H9 (cell line): ENCODE data around the gene PRKCA. TPM values are rescaled to one million over a fixed set of nuclear protein-coding genes. Genes with fewer than 3 reads are reported as not detected.

Experiments
- DNase-seq: peaks from one replicate; pipeline ENCODE4 v3.0.0-alpha.2; 2017
- H2AFZ ChIP-seq: one replicate; pipeline ENCODE4 v1.6.1; 2013; ENCODE audit warnings: mild to moderate bottlenecking, low read length, control low read depth, moderate library complexity
- H2AK5ac ChIP-seq: 2 replicates; pipeline ENCODE4 v1.6.1; 2013; ENCODE audit warnings: low read length, control low read depth, mixed read lengths; ENCODE audit not compliant: insufficient read length
- H2BK120ac ChIP-seq: one replicate; pipeline ENCODE4 v1.6.1; 2013; ENCODE audit warnings: low read depth, mild to moderate bottlenecking, low read length, control low read depth, inconsistent platforms; ENCODE audit not compliant: poor library complexity, severe bottlenecking
- H2BK12ac ChIP-seq: 2 replicates; pipeline ENCODE4 v1.6.1; 2013; ENCODE audit warnings: low read length, control low read depth, mixed read lengths, low read depth; ENCODE audit not compliant: insufficient read length
- H2BK15ac ChIP-seq: 2 replicates; pipeline ENCODE4 v1.6.1; 2013; ENCODE audit warnings: low read depth, low read length, control low read depth
- H2BK20ac ChIP-seq: one replicate; pipeline ENCODE4 v1.6.1; 2013; ENCODE audit warnings: low read depth, mild to moderate bottlenecking, low read length, control low read depth, inconsistent platforms; ENCODE audit not compliant: poor library complexity, severe bottlenecking
- H2BK5ac ChIP-seq: 2 replicates; pipeline ENCODE4 v1.6.1; 2013; ENCODE audit warnings: low read length, control low read depth, mixed read lengths; ENCODE audit not compliant: insufficient read length
- H3K14ac ChIP-seq: 2 replicates; pipeline ENCODE4 v1.6.1; 2013; ENCODE audit warnings: low read length, control low read depth; ENCODE audit not compliant: insufficient read depth
- H3K18ac ChIP-seq: 2 replicates; pipeline ENCODE4 v1.6.1; 2013; ENCODE audit warnings: low read depth, mild to moderate bottlenecking, mixed read lengths, low read length, control low read depth; ENCODE audit not compliant: insufficient read length
- H3K23ac ChIP-seq: 2 replicates; pipeline ENCODE4 v1.6.1; 2013; ENCODE audit warnings: low read length, control low read depth, mixed read lengths, low read depth; ENCODE audit not compliant: insufficient read length
- H3K23me2 ChIP-seq: 2 replicates; pipeline ENCODE4 v1.6.1; 2013; ENCODE audit warnings: low read depth, mild to moderate bottlenecking, mixed read lengths, low read length, control low read depth; ENCODE audit not compliant: insufficient read length, poor library complexity, severe bottlenecking
- H3K27ac ChIP-seq: 2 replicates; pipeline ENCODE4 v1.5.1; 2013; ENCODE audit warnings: low read length, control low read depth, mixed read lengths, low read depth; ENCODE audit not compliant: insufficient read length
- H3K27me3 ChIP-seq: 2 replicates; pipeline ENCODE4 v1.6.1; 2013; ENCODE audit warnings: low read length, control low read depth, inconsistent platforms; ENCODE audit not compliant: insufficient read depth
- H3K4ac ChIP-seq: 2 replicates; pipeline ENCODE4 v1.6.1; 2013; ENCODE audit warnings: low read depth, mild to moderate bottlenecking, control low read depth, inconsistent platforms, low read length, moderate library complexity
- H3K4me1 ChIP-seq: 2 replicates; pipeline ENCODE4 v1.6.1; 2013; ENCODE audit warnings: low read length, control low read depth, inconsistent platforms; ENCODE audit not compliant: insufficient read depth
- H3K4me2 ChIP-seq: 2 replicates; pipeline ENCODE4 v1.6.1; 2013; ENCODE audit warnings: low read length, control low read depth, mixed read lengths; ENCODE audit not compliant: insufficient read length, insufficient read depth
- H3K56ac ChIP-seq: 2 replicates; pipeline ENCODE4 v1.6.1; 2013; ENCODE audit warnings: low read depth, mild to moderate bottlenecking, mixed read lengths, low read length, control low read depth; ENCODE audit not compliant: insufficient read length
- H3K79me1 ChIP-seq: 2 replicates; pipeline ENCODE4 v1.6.1; 2013; ENCODE audit warnings: low read depth, mild to moderate bottlenecking, moderate library complexity, low read length, control low read depth, inconsistent platforms; ENCODE audit not compliant: insufficient read depth, poor library complexity, severe bottlenecking
- H3K79me2 ChIP-seq: 2 replicates; pipeline ENCODE4 v1.6.1; 2013; ENCODE audit warnings: low read length, control low read depth, inconsistent platforms; ENCODE audit not compliant: insufficient read depth
- H3K9ac ChIP-seq: 2 replicates; pipeline ENCODE4 v1.6.1; 2013; ENCODE audit warnings: low read length, control low read depth, mixed read lengths; ENCODE audit not compliant: insufficient read length; ENCODE audit errors: extremely low read depth
- H3K9me3 ChIP-seq: one replicate; pipeline ENCODE4 v1.6.1; 2013; ENCODE audit warnings: low read depth, low read length, inconsistent platforms; ENCODE audit not compliant: control insufficient read depth
- H3T11ph ChIP-seq: one replicate; pipeline ENCODE4 v1.6.1; 2013; ENCODE audit warnings: mild to moderate bottlenecking, low read length, control low read depth, inconsistent platforms
- H4K20me1 ChIP-seq: one replicate; pipeline ENCODE4 v1.6.1; 2013; ENCODE audit not compliant: control insufficient read depth, insufficient read length, insufficient read depth
- H4K5ac ChIP-seq: 2 replicates; pipeline ENCODE4 v1.6.1; 2013; ENCODE audit warnings: low read depth, mild to moderate bottlenecking, mixed read lengths, low read length, control low read depth; ENCODE audit not compliant: insufficient read length
- H4K8ac ChIP-seq: replicated peaks from 2 replicates; pipeline ENCODE4 v1.6.1; 2013; ENCODE audit warnings: low read length, control low read depth, mixed read lengths, low read depth; ENCODE audit not compliant: insufficient read length
- H4K91ac ChIP-seq: 2 replicates; pipeline ENCODE4 v1.6.1; 2013; ENCODE audit warnings: low read depth, mild to moderate bottlenecking, moderate library complexity, mixed read lengths, low read length, control low read depth; ENCODE audit not compliant: insufficient read length
- H3K27ac Mint-ChIP-seq, 3 experiments: 2 replicates in 2 of 3; 3 replicates in 1 of 3; pipeline ENCODE4 v1.8.0; 2020 to 2021; ENCODE audit warnings: mixed read lengths in 3 of 3, mild to moderate bottlenecking in 1 of 3, moderate library complexity in 1 of 3
- H3K27me3 Mint-ChIP-seq: 2 replicates; pipeline ENCODE4 v1.8.0; 2021; ENCODE audit warnings: low read depth, mild to moderate bottlenecking, moderate library complexity, mixed read lengths
- H3K36me3 Mint-ChIP-seq, 3 experiments: 2 replicates in 2 of 3; 3 replicates in 1 of 3; pipeline ENCODE4 v1.8.0; 2020 to 2021; ENCODE audit warnings: low read depth in 3 of 3, mixed read lengths in 3 of 3; ENCODE audit not compliant: insufficient read depth in 1 of 3
- H3K4me1 Mint-ChIP-seq, 2 experiments: 2 replicates each; pipeline ENCODE4 v1.8.0; 2020; ENCODE audit warnings: mixed read lengths in 2 of 2
- H3K4me3 Mint-ChIP-seq, 2 experiments: 2 replicates in 1 of 2; 3 replicates in 1 of 2; pipeline ENCODE4 v1.8.0; 2020 to 2021; ENCODE audit warnings: mild to moderate bottlenecking in 2 of 2, mixed read lengths in 2 of 2, moderate library complexity in 1 of 2
- H3K9me3 Mint-ChIP-seq, 2 experiments: 2 replicates in 1 of 2; 3 replicates in 1 of 2; pipeline ENCODE4 v1.8.0; 2020; ENCODE audit warnings: mild to moderate bottlenecking in 2 of 2, mixed read lengths in 2 of 2, moderate library complexity in 1 of 2
- CTCF ChIP-seq: fragments of 200-600 bp; sonication (generic); conservative IDR thresholded peaks from 3 replicates; pipeline ENCODE4 v1.8.0; 2021; ENCODE audit warnings: antibody characterized with exemption, mild to moderate bottlenecking
- WGBS: extraction: QIAGEN DNeasy Blood & Tissue Kit; methylation state at CpG from one replicate; pipeline ENCODE4 v1.1.7; 2013; ENCODE audit warnings: missing lambda C conversion rate, low lambda C conversion rate, mixed read lengths; ENCODE audit not compliant: insufficient read length; ENCODE audit errors: extremely low coverage; 5-methylcytosine and 5-hydroxymethylcytosine counted together
- total RNA-seq: library from RNA; stranded (reverse); gene quantifications from 2 replicates; pipeline ENCODE4 v1.2.1, GENCODE V29; 2021

Gene PRKCA
- total RNA-seq, 1 experiment from 2014 or later = 10.5 TPM

- Histone ChIP-seq H3K9me3 (no peaks in the 10 kb centered on the region), H4K91ac (no peak overlapping the region), H2BK5ac (no peak overlapping the region), H3K56ac (no peak overlapping the region), H3K9ac (no peak overlapping the region), H2AK5ac (no peak overlapping the region), H3K27me3 (no peaks in the 10 kb centered on the region), H3K79me2 (no peaks in the 10 kb centered on the region), H3K23ac (no peak overlapping the region), H2BK15ac (no peak overlapping the region), H3K23me2 (no peaks in the 10 kb centered on the region), H3K4ac (no peak overlapping the region), H2AFZ (no peak overlapping the region), H2BK12ac (no peak overlapping the region), H3K79me1 (no peaks in the 10 kb centered on the region), H4K8ac (no peak overlapping the region), H2BK20ac (no peak overlapping the region), H3K27ac (no peak overlapping the region), H3K4me1 (peaks cover 10% of the 10 kb centered on the region), H4K20me1 (no peaks in the 10 kb centered on the region), H4K5ac (no peak overlapping the region), H3K14ac (no peak overlapping the region), H2BK120ac (no peak overlapping the region), H3K4me2 (no peak overlapping the region), H3T11ph (no peak overlapping the region), H3K18ac (no peak overlapping the region)
- peak; percentile 86 for TF ChIP-seq CTCF
- no peak overlapping the region for H3K4me3 Mint-ChIP-seq
- H3K9me3 Mint-ChIP-seq = no peaks in the 10 kb centered on the region; a peak in 2 of 5 replicates
- H3K4me1 Mint-ChIP-seq = peaks cover 52 to 62% of the 10 kb centered on the region in 2 experiments
- WGBS = no CpG with 5 or more reads among the region's 17 CpGs
- H3K36me3 Mint-ChIP-seq = peaks cover 0 to under 1% (median 0%) of the 10 kb centered on the region in 3 experiments; a peak in 3 of 7 replicates
- DNase-seq = peak; percentile 90
- H3K27me3 Mint-ChIP-seq = peaks cover 1% of the 10 kb centered on the region
- peak overlapping the region in 2 of 3 experiments; percentile 58 to 59; a peak in 3 of 7 replicates for H3K27ac Mint-ChIP-seq
Observed at GRCh38 chr17:66727634-66728570, 425.5 kb downstream of the PRKCA start.
